HepG2 (cell line): ENCODE results near the gene SASH3. TPM values are rescaled to one million over a fixed set of nuclear protein-coding genes. Genes with fewer than 3 reads are reported as not detected.

Source experiments
- ATAC-seq: fragments of 200-7000 bp; cut with Tn5 transposase; 3 replicates; pipeline ENCODE4 v1.9.1; 2020; ENCODE audit warnings: mild to moderate bottlenecking, moderate library complexity
- BruUV-seq: library from RNA; stranded (reverse); fragments of 400-500 nt; replicated peaks from 2 replicates; lab custom pipeline; 2021; lab: Mats Ljungman, UMichigan
- CTCF ChIA-PET: fragments of 300-600 bp; formaldehyde crosslinking; extraction: SDS; loops from one replicate; lab custom pipeline; 2021; ENCODE audit warnings: low total read pairs, inconsistent platforms, low intra/inter-chr PET ratio; lab: Yijun Ruan, JAX
- POLR2A ChIA-PET: fragments of 350-600 bp; sonication (Branson Sonifier 250); formaldehyde crosslinking; loops from one replicate; lab custom pipeline; 2020; ENCODE audit warnings: antibody characterized with exemption, inconsistent platforms; lab: Yijun Ruan, JAX
- DNase-seq: peaks from one replicate; pipeline ENCODE4 v3.0.0-alpha.2; 2015; ENCODE audit warnings: low spot score
- FAIRE-seq: peaks from 3 replicates; lab custom pipeline; 2011; peaks lifted over from hg19 to GRCh38; lab: Jason Lieb, UNC
- H2AFZ ChIP-seq: one replicate; pipeline ENCODE4 v1.6.1; 2011; ENCODE audit warnings: low read length, inconsistent platforms
- H3K27ac ChIP-seq: fragments of 300-600 bp; 3 replicates; pipeline ENCODE4 v1.8.0; 2011; ENCODE audit warnings: mixed run types, mild to moderate bottlenecking, mixed read lengths, low read length, inconsistent platforms; ENCODE audit not compliant: insufficient read depth; ENCODE audit errors: extremely low read length
- H3K27me3 ChIP-seq, 2 experiments: fragments of 200-600 bp in 1 of 2; 2 replicates in 1 of 2; 3 replicates in 1 of 2; pipeline versions ENCODE4 v1.6.0 to v1.8.0; 2011; ENCODE audit warnings: low read length in 2 of 2, mild to moderate bottlenecking in 2 of 2, moderate library complexity in 2 of 2, inconsistent platforms in 1 of 2; ENCODE audit not compliant: insufficient read depth in 2 of 2, control insufficient read depth in 1 of 2
- H3K36me3 ChIP-seq, 2 experiments: fragments of 200-600 bp in 1 of 2; replicated peaks in 1 of 2; 2 replicates in 1 of 2; 3 replicates in 1 of 2; pipeline versions ENCODE4 v1.5.1 to v1.8.0; 2011; ENCODE audit warnings: low read length in 2 of 2, inconsistent platforms in 1 of 2; ENCODE audit not compliant: insufficient read depth in 2 of 2, control insufficient read depth in 1 of 2
- H3K4me1 ChIP-seq: 2 replicates; pipeline ENCODE4 v1.5.1; 2012; ENCODE audit warnings: low read length, inconsistent platforms; ENCODE audit not compliant: insufficient read depth
- H3K4me2 ChIP-seq: 2 replicates; pipeline ENCODE4 v1.6.0; 2011; ENCODE audit warnings: low read depth, low read length, inconsistent platforms
- H3K4me3 ChIP-seq, 3 experiments: fragments of 200-600 bp in 1 of 3; sonication (generic), shearing (Covaris generic) in 1 of 3; replicated peaks in 1 of 3; 2 replicates each; pipeline ENCODE4 v1.5.1; 2011 to 2016; ENCODE audit warnings: low read length in 3 of 3, inconsistent platforms in 2 of 3, low read depth in 2 of 3, mild to moderate bottlenecking in 2 of 3, control low read depth in 1 of 3, mixed read lengths in 1 of 3; ENCODE audit not compliant: insufficient read depth in 1 of 3
- H3K79me2 ChIP-seq: one replicate; pipeline ENCODE4 v1.6.1; 2011; ENCODE audit warnings: low read length, inconsistent platforms; ENCODE audit not compliant: insufficient read depth
- H3K9ac ChIP-seq: 2 replicates; pipeline ENCODE4 v1.6.0; 2011; ENCODE audit warnings: mild to moderate bottlenecking, low read depth, low read length, inconsistent platforms; ENCODE audit not compliant: insufficient read depth
- H3K9me3 ChIP-seq: 2 replicates; pipeline ENCODE4 v1.5.1; 2012; ENCODE audit warnings: mild to moderate bottlenecking, low read length
- H4K20me1 ChIP-seq: 2 replicates; pipeline ENCODE4 v1.6.0; 2011; ENCODE audit warnings: inconsistent platforms, mild to moderate bottlenecking, low read length, moderate library complexity; ENCODE audit not compliant: insufficient read depth
- CBFB ChIP-seq: sonication (generic); formaldehyde crosslinking; IDR thresholded peaks from 2 replicates; pipeline ENCODE4 v1.4.0; 2020; ENCODE audit warnings: missing genetic modification reagents
- CHD2 ChIP-seq: IDR thresholded peaks from 2 replicates; pipeline ENCODE4 v1.6.1; 2011; ENCODE audit warnings: low read depth, low read length, improper control_type of control experiment
- ELF1 ChIP-seq: sonication (generic); formaldehyde crosslinking; IDR thresholded peaks from 2 replicates; pipeline ENCODE4 v1.4.0; 2020; ENCODE audit warnings: missing genetic modification reagents
- EP300 ChIP-seq, 3 experiments: sonication (generic) in 1 of 3; formaldehyde crosslinking in 1 of 3; IDR thresholded peaks; 2 replicates each; pipeline versions ENCODE4 v1.5.1 to v1.6.1; 2011 to 2020; ENCODE audit warnings: low read depth in 2 of 3, low read length in 2 of 3, borderline replicate concordance in 1 of 3, improper control_type of control experiment in 1 of 3, mild to moderate bottlenecking in 1 of 3, missing genetic modification reagents in 1 of 3, moderate library complexity in 1 of 3
- ETV5 ChIP-seq: IDR thresholded peaks from 2 replicates; pipeline ENCODE4 v1.6.1; 2018; ENCODE audit warnings: missing biosample characterization, missing genetic modification reagents, inconsistent platforms, borderline replicate concordance
- FOSL2 ChIP-seq: sonication (generic); formaldehyde crosslinking; IDR thresholded peaks from 2 replicates; pipeline ENCODE4 v1.4.0; 2020; ENCODE audit warnings: missing genetic modification reagents
- FOXA1 ChIP-seq, 2 experiments: fragments of 450-650 bp in 1 of 2; sonication (generic) in 1 of 2; formaldehyde crosslinking in 1 of 2; IDR thresholded peaks; 2 replicates each; pipeline versions ENCODE4 v1.4.0 to v1.6.1; 2016 to 2020; ENCODE audit warnings: missing genetic modification reagents in 1 of 2
- GABPB1 ChIP-seq: IDR thresholded peaks from 2 replicates; pipeline ENCODE4 v1.6.1; 2016; ENCODE audit warnings: mild to moderate bottlenecking, missing genetic modification reagents, moderate library complexity, missing compliant biosample characterization
- HNRNPL ChIP-seq: fragments of 200-400 bp; formaldehyde crosslinking; IDR thresholded peaks from 2 replicates; pipeline ENCODE4 v1.6.1; 2017; ENCODE audit warnings: mild to moderate bottlenecking, low read depth, low read length
- HNRNPLL ChIP-seq: fragments of 200-400 bp; formaldehyde crosslinking; IDR thresholded peaks from 2 replicates; pipeline ENCODE4 v1.6.1; 2017; ENCODE audit warnings: mild to moderate bottlenecking, low read depth, low read length; ENCODE audit not compliant: poor library complexity, severe bottlenecking
- KDM2A ChIP-seq: sonication (generic); formaldehyde crosslinking; IDR thresholded peaks from 2 replicates; pipeline ENCODE4 v1.4.0; 2020; ENCODE audit warnings: low read depth, missing genetic modification reagents, borderline replicate concordance
- MIER3 ChIP-seq: IDR thresholded peaks from 2 replicates; pipeline ENCODE4 v1.6.1; 2016; ENCODE audit warnings: missing compliant biosample characterization, borderline replicate concordance
- MIXL1 ChIP-seq: IDR thresholded peaks from 2 replicates; pipeline ENCODE4 v1.6.1; 2016
- MZF1 ChIP-seq: sonication (generic); formaldehyde crosslinking; IDR thresholded peaks from 2 replicates; pipeline ENCODE4 v1.8.1; 2023; ENCODE audit warnings: mild to moderate bottlenecking, missing genetic modification reagents, borderline replicate concordance
- POLR2G ChIP-seq: fragments of 200-400 bp; formaldehyde crosslinking; IDR thresholded peaks from 2 replicates; pipeline ENCODE4 v1.6.1; 2018; ENCODE audit warnings: mild to moderate bottlenecking, low read depth, low read length, moderate library complexity
- RARA ChIP-seq: IDR thresholded peaks from 2 replicates; pipeline ENCODE4 v1.6.1; 2016; ENCODE audit warnings: missing genetic modification reagents, missing compliant biosample characterization
- RBFOX2 ChIP-seq: fragments of 200-400 bp; formaldehyde crosslinking; IDR thresholded peaks from 2 replicates; pipeline ENCODE4 v1.6.1; 2017; ENCODE audit warnings: low read depth, mild to moderate bottlenecking, low read length
- RXRA ChIP-seq: sonication (generic); formaldehyde crosslinking; IDR thresholded peaks from 2 replicates; pipeline ENCODE4 v1.5.1; 2020; ENCODE audit warnings: missing genetic modification reagents
- SAP130 ChIP-seq: IDR thresholded peaks from 2 replicates; pipeline ENCODE4 v1.6.1; 2016; ENCODE audit warnings: low read depth
- SOX5 ChIP-seq: IDR thresholded peaks from 2 replicates; pipeline ENCODE4 v1.6.1; 2016; ENCODE audit warnings: borderline replicate concordance
- TCF7 ChIP-seq: sonication (generic); IDR thresholded peaks from 2 replicates; pipeline ENCODE4 v1.6.1; 2016; ENCODE audit warnings: antibody characterized with exemption, low read depth
- ZFP36L1 ChIP-seq: sonication (generic); formaldehyde crosslinking; IDR thresholded peaks from 2 replicates; pipeline ENCODE4 v1.8.0; 2022; ENCODE audit warnings: mild to moderate bottlenecking, missing genetic modification reagents, moderate library complexity
- ZNF709 ChIP-seq: sonication (generic); formaldehyde crosslinking; IDR thresholded peaks from 2 replicates; pipeline ENCODE4 v1.5.0; 2020; ENCODE audit warnings: mild to moderate bottlenecking, missing genetic modification reagents
- WGBS: methylation state at CpG from one replicate; pipeline ENCODE4 v1.1.6; 2017; ENCODE audit warnings: low lambda C conversion rate; 5-methylcytosine and 5-hydroxymethylcytosine counted together
- in situ Hi-C: cut with HindIII; loops from 2 replicates; pipeline ENCODE4 v1.10.0; 2017; ENCODE audit warnings: low pct_unique_long_range_greater_than_20kb; ENCODE audit not compliant: extremely low pct_ligation_motif_present
- intact Hi-C: fragments of 100-400 bp; cut with micrococcal nuclease; formaldehyde crosslinking; loops from one replicate; pipeline ENCODE4 v1.10.0; 2022; ENCODE audit not compliant: unreplicated experiment
- polyA plus RNA-seq, 8 experiments: library from polyadenylated mRNA; depleted of rRNA in 3 of 8; stranded (reverse) in 7 of 8; unstranded in 1 of 8; fragments of >200 nt; fragmentation: Illumina TruSeq in 4 of 8; extraction: Trizol in 4 of 8; gene quantifications; 2 replicates each; pipeline versions ENCODE4 v1.2.1 to v1.2.3, GENCODE V29; 2011 to 2016; ENCODE audit warnings: low read depth in 4 of 8, missing spikeins in 1 of 8, mixed read lengths in 1 of 8; ENCODE audit not compliant: insufficient read depth in 1 of 8
- total RNA-seq, 5 experiments: library from RNA; depleted of rRNA; stranded (reverse); fragments of >200 nt; fragmentation: Illumina TruSeq; extraction: Trizol; gene quantifications; 2 replicates each; pipeline ENCODE4 v1.2.3, GENCODE V29; 2016; ENCODE audit warnings: low read depth in 1 of 5
- TF ChIP-seq, protein P1 (sequence below): sonication (generic); formaldehyde crosslinking; IDR thresholded peaks from 2 replicates; pipeline ENCODE4 v1.5.0; 2020; ENCODE audit warnings: mild to moderate bottlenecking, missing genetic modification reagents

Gene SASH3
- total and polyA plus RNA-seq, 2 of the 13 experiments (the other 11 are each of a cell fraction or from before 2014, with no cell fraction given) = 0.08 TPM; not detected in 1

DNA sequence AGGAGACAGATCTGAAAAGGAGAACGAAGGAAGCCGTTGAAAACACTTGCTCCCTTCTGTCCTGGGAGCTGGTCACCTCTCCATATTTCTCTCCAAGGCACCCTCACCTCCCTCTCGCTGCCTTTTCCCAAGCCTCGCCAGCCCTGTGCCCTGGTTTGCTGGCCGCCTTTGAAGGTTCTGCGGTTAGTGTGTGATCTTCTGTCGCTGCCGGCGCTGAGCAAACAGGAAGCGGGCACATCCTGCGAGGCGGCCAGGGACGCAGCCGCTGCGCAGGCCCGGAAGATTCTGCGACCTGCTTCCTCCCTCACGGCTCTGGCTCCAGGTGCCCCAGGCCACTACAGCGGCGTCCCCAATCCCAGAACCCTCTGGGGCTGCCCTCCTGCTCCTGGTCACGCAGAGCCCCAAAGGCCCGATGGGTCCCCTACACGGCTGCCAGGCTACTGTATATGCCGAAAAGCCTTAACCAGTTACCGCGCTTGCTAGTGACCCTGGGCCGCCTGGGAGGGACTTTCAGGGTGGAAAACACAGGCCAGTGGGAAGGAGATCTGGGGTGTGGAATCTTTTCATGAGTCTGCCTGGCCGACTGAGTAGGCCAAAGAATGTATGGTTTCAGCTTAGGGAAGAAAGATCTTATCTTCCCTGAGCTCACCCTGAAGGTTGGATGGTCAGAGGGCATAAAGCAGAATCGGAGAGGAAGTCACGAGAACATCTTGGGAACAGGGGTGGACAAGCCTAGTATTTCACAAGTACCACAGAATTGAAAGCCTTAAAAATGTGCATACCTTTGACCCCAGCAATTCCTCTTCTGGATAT is 2.3 kb upstream of the SASH3 start:
- WGBS = 49% methylated on average over 14 of the region's 30 CpGs
- Histone ChIP-seq H3K27ac (peak overlapping the region; percentile 51), H3K4me3 (no peak overlapping the region), H3K9ac (no peak overlapping the region), H4K20me1 (no peaks in the 10 kb centered on the region), H3K79me2 (no peaks in the 10 kb centered on the region), H3K36me3 (no peaks in the 10 kb centered on the region), H3K4me1 (peaks cover 49% of the 10 kb centered on the region), H2AFZ (no peak overlapping the region), H3K9me3 (no peaks in the 10 kb centered on the region), H3K27me3 (no peaks in the 10 kb centered on the region), H3K4me2 (0 out of 2 replicates have a peak overlapping the region, but pooled peaks have one; percentile 1)
- no TSS peak for BruUV-seq
- no peak for FAIRE-seq
- intact Hi-C loops = no loop called here
- ATAC-seq = peak; percentile 37
- DNase-seq = peak; percentile 19
- ChIA-PET POLR2A (no interaction called here), CTCF (no interaction called here)
- in situ Hi-C loops = no loop called here
- no peak for TF ChIP-seq ZFP36L1 (CRISPR knock-in tag)
- TF ChIP-seq MIER3 = no peak
- TF ChIP-seq CBFB (CRISPR knock-in tag) = peak; percentile 65; the same call in 1 of the 2 replicates
- peak; percentile 73 for TF ChIP-seq HNRNPLL
- TF ChIP-seq HNRNPL = peak; percentile 95
- peak; percentile 76; the same call in 1 of the 2 replicates for TF ChIP-seq ETV5
- TF ChIP-seq ZNF709 (CRISPR knock-in tag) = no peak
- TF ChIP-seq, protein P1, sequence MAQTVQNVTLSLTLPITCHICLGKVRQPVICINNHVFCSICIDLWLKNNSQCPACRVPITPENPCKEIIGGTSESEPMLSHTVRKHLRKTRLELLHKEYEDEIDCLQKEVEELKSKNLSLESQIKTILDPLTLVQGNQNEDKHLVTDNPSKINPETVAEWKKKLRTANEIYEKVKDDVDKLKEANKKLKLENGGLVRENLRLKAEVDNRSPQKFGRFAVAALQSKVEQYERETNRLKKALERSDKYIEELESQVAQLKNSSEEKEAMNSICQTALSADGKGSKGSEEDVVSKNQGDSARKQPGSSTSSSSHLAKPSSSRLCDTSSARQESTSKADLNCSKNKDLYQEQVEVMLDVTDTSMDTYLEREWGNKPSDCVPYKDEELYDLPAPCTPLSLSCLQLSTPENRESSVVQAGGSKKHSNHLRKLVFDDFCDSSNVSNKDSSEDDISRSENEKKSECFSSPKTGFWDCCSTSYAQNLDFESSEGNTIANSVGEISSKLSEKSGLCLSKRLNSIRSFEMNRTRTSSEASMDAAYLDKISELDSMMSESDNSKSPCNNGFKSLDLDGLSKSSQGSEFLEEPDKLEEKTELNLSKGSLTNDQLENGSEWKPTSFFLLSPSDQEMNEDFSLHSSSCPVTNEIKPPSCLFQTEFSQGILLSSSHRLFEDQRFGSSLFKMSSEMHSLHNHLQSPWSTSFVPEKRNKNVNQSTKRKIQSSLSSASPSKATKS (CRISPR knock-in tag) = no peak
- TF ChIP-seq FOSL2 (CRISPR knock-in tag) = peak; percentile 43
- peak; percentile 11; the same call in 1 of the 2 replicates for TF ChIP-seq SAP130 (CRISPR knock-in tag)
- peak; percentile 37; the same call in 1 of the 2 replicates for TF ChIP-seq KDM2A (CRISPR knock-in tag)
- no peak for TF ChIP-seq EP300 (IDR thresholded peaks at IDR 0.05; ENCODE audit: low read depth in 2 of 2, low read length in 2 of 2)
- TF ChIP-seq EP300 (CRISPR knock-in tag; IDR thresholded peaks at IDR 0.05; ENCODE audit: borderline replicate concordance) = peak; percentile 51; the same call in 1 of the 2 replicates
- TF ChIP-seq RBFOX2 = peak; percentile 75
- peak; percentile 58 for TF ChIP-seq ELF1
- no peak for TF ChIP-seq MZF1
- TF ChIP-seq RARA = 0 out of 2 replicates have a peak, but pooled peaks have one; percentile 5
- peak; percentile 65; the same call in 1 of the 2 replicates for TF ChIP-seq GABPB1 (CRISPR knock-in tag)
- TF ChIP-seq POLR2G = peak; percentile 51; the same call in 1 of the 2 replicates
- no peak for TF ChIP-seq MIXL1
- TF ChIP-seq FOXA1 (IDR thresholded peaks at IDR 0.05) = no peak
- peak; percentile 55; the same call in 1 of the 2 replicates for TF ChIP-seq FOXA1 (CRISPR knock-in tag; IDR thresholded peaks at IDR 0.05)
- peak; percentile 59 for TF ChIP-seq RXRA (CRISPR knock-in tag)
- peak; percentile 18; the same call in 1 of the 2 replicates for TF ChIP-seq SOX5
- peak; percentile 89 for TF ChIP-seq TCF7
- no peak for TF ChIP-seq CHD2
